ENCODE results near the gene PLCB4.

PLCB4 gene

GRCh38 chr20:9478771-9479170 is 409.9 kb downstream of the PLCB4 start:
- DNase-seq, result no peak

DNA sequence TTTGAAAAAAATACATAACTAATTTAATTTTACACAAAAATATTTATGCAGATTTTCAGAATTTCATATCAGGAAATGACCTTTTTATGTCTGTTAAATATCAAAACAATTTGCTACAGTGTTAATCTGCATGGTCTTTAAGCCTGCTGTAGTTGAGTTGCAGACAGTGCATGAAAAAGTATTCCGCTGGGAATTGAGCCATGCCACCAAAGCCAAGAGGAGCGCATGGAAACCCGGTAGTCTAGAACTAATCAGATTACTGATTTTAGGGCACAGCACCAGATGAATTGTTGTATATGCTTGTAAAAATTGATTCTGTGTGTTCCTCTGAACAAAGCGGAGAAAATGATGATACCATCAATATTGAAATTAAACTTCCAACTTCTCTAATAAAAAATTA is 411.2 kb downstream of the PLCB4 start:
- no peak for DNase-seq

DNA sequence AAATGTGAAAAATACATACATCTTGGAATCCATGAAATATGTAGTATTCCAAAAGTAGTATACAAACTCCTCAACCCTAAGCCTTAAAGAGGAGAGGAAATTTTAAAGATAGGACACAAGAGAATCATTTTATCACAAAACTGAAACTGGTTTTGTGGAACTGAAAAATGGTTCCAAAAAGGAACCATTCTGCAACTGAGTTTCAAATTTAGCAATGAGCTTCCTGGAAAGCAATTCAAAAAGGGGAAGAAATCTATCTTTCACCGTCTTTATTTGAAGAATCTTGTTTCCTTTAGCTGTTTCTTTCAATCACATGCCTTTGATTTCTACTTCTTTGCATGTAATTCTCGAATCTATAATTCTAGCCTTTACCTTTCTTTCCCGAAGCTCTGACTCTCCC is 413.3 kb downstream of the PLCB4 start:
- DNase-seq, result no peak

- no peak for DNase-seq
Observed at GRCh38 chr20:9483131-9483530, 414.2 kb downstream of the PLCB4 start.

GRCh38 chr20:9485614-9486340 is 416.9 kb downstream of the PLCB4 start:
- no peak for DNase-seq

- DNase-seq, result no peak
Observed at GRCh38 chr20:9487231-9487630, 418.3 kb downstream of the PLCB4 start.

DNA sequence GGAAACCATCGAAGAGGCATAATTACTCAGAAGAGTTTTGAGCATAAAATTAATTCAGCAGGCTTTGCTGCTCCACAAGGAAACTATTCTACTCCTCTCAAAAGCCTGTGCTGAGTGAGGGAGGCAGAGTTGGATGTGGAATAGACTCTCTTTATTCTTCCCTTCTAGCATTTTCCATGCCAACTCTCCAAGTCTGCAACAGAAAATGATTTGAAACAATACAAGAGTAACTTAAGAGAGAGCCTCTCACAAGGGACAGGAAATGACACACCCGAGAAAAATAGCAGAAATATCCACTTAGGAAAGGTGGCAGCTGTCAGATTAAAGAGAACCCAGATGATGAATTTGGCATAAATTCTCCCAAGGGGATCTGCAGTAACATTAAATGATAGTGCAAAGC is 419.2 kb downstream of the PLCB4 start:
- DNase-seq, result no peak

DNA sequence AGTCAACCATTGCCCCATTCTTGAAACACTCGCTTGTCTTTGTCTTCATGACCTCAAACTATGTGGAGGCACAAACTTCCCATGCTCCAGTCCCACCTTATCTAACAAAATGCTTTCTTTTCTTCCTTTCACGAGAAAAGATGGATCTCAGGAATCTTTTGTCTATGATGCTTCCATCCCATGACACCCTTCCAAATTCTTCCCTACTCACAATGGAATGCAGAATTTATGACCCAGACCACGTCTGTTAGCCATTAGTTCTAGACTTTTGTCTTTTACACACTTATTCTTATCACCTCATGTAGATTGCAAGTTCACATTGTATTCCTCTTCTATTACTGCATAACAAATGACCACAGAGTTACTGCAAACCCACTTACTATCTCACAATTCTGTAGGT is 421.3 kb downstream of the PLCB4 start:
- DNase-seq, result no peak

- no peak for DNase-seq
Observed at GRCh38 chr20:9490631-9491030, 421.7 kb downstream of the PLCB4 start.

DNA sequence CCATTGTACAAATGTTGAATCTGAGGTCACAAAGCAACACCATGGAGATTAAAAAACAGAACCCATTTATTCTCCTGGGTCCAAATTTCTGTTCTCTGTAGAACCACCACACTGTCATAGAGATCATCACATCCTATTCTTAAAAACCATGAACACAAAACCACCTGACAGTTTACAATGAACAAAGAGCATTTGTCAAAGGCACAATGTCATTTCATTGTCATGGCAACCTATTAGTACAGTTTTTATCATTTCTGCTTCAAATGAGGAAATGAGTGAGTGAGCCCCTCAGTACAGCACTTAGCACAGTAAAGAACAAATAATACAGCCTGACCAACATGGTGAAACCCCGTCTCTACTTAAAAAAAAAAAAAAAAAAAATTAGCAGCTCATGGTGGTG is 422.4 kb downstream of the PLCB4 start:
- DNase-seq, result no peak

- no peak for DNase-seq
Observed at GRCh38 chr20:9492067-9492466, 423.2 kb downstream of the PLCB4 start.

GRCh38 chr20:9493803-9494202 is 424.9 kb downstream of the PLCB4 start:
- DNase-seq, result no peak

DNA sequence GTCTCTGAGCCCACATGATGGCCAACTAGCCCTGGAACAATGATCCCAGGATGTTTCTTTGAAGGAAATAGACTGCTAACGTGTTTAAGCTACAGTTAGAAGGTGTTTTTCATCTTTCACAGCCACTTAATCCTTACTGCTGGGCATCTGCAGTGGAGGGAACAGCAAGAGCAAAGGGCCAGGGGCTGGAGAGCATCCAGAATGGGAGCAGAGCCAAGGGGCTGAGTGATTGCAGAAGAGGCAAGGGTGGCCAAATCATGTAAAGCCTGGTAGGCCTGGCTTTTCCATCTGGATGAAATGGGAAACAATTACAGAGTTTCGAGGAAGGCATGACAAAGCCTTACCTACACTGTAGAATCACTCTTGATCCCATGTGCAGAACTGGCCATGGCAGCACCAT is 426.8 kb downstream of the PLCB4 start:
- DNase-seq, result no peak

- DNase-seq, result no peak
Observed at GRCh38 chr20:9496155-9496554, 427.3 kb downstream of the PLCB4 start.

- no peak for DNase-seq
Observed at GRCh38 chr20:9498322-9498721, 429.4 kb downstream of the PLCB4 start.

- no peak for DNase-seq
Observed at GRCh38 chr20:9499126-9499899, 430.4 kb downstream of the PLCB4 start.

- DNase-seq, result peak; percentile 32
Observed at GRCh38 chr20:9500121-9500520, 431.2 kb downstream of the PLCB4 start.

GRCh38 chr20:9501473-9501872 is 432.6 kb downstream of the PLCB4 start:
- DNase-seq, result no peak

DNA sequence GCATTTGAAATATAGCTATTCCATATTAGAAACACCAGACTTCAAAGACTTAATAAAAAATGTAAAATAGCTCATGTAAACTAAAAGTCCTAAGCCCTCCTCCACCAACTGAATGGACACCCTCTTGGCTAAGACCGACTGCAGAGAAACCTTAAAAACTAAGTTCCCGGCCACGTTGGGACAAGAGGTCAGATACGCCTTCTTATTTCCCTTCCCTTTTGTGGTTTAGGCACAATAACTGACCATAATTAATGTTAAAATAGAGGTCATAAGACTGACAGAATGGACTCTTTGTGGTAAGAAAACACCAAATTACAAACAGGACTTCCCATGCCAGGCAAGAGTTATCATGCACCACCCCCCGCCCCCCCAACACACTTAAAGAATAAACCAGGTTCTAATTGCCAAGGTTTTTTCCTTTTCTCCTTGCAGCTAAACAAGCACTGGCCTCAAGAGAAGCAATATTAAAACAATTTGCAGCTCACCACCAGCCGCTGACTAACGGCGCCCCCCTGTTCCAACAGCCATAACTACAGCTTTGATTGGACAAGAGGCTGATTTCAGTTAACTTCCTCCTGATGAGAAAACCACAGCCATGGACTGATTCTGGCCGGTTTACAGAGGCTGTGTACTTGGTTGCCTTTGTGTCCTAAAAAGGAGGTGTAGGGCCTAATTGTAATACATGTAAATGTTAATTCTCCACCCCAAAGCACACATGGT is 434.8 kb downstream of the PLCB4 start:
- peak; percentile 13 for DNase-seq

DNA sequence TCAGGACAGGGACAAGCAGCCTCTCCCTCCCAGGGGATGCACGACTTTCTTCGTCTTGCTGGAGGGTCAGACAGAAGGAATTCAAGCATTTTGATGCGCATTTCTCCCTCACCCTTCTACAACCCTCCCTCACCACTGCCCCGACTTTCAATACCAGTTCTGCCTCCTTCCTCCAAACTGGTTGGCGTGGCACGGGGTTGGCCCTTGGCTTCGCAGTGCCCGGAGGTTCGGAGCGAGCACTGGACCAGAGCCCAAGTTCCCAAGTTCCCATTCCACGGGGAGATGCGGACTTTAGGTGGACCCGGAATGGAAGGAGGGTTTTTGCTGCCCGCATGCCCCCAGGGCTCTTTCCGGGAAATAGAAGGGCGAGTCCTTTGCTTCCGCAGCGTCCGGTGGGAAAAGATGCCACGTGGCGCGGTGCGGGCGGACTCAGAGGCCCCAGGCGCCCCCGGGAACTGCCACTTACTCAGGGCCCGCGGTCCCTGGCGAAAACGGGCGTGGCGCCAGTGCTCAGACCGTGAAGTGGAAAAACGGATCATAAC is 437.5 kb downstream of the PLCB4 start:
- no peak for DNase-seq

DNA sequence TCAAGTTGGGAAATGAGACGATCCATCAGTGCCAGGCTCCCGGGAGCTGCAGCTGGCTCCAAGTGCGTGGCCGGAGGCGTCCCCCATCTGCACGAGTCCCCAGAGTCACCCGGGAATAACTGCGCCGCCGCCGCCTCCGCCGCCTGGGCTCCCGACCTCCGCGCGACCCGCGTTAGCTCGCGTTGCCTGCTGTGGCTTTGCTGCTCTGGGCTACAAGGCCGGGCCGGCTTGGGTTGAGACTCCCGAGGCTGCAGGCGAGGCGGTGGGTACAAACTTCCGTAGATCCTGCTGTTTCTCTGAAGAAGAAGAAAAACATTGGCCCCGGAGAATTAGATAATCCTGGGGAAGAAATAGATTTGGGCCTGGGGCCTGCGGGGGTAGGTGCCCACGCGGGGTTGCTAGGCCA is 438.1 kb downstream of the PLCB4 start:
- DNase-seq, result no peak

- no peak for DNase-seq
Observed at GRCh38 chr20:9507544-9508239, 438.8 kb downstream of the PLCB4 start.

DNA sequence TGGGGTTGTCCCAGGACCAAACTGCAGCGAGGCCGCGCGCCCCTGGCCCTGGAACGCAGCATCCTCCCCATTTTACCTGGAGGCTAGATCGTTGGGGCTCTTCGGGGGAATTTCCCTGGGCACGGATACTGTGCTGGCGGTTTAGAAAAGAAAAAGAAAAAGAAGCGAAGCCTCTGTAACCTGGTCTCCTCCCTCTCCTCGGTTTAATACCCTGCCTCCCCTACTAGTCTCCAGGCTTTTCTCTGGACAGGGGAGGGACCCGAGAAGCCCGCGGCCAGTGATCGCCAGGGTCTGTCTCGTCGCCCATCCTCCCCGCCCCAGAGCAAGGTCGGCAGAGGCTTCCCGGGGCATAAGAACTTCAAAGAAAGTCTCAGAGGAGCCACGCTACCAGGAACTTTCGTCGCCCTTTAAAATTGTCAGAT is 439.4 kb downstream of the PLCB4 start:
- DNase-seq, result no peak
